HepG2 (cell line): ENCODE data around the gene MCOLN1. TPM values are rescaled to one million over a fixed set of nuclear protein-coding genes. Genes with fewer than 3 reads are reported as not detected.

Source experiments
- BRD4 ChIP-seq: sonication (generic); formaldehyde crosslinking; IDR thresholded peaks from 2 replicates; pipeline ENCODE4 v1.4.0; 2020; ENCODE audit warnings: missing genetic modification reagents
- EEA1 ChIP-seq: sonication (generic); formaldehyde crosslinking; IDR thresholded peaks from 2 replicates; pipeline ENCODE4 v1.5.1; 2020; ENCODE audit warnings: mild to moderate bottlenecking, missing genetic modification reagents, borderline replicate concordance
- GABPA ChIP-seq, 2 experiments: IDR thresholded peaks; 2 replicates each; pipeline ENCODE4 v1.6.1; 2011 to 2016; ENCODE audit warnings: low read depth in 2 of 2, low read length in 1 of 2, missing biosample characterization in 1 of 2, missing genetic modification characterization in 1 of 2
- IKZF4 ChIP-seq: sonication (generic); formaldehyde crosslinking; IDR thresholded peaks from 2 replicates; pipeline ENCODE4 v1.5.1; 2020; ENCODE audit warnings: borderline replicate concordance, mild to moderate bottlenecking, low read depth, missing genetic modification reagents; ENCODE audit errors: not compliant biosample characterization
- JUNB ChIP-seq: sonication (generic); formaldehyde crosslinking; IDR thresholded peaks from 2 replicates; pipeline ENCODE4 v1.8.0; 2022; ENCODE audit warnings: missing genetic modification reagents, mild to moderate bottlenecking, borderline replicate concordance
- PPARG ChIP-seq: conservative IDR thresholded peaks from 2 replicates; pipeline ENCODE4 v1.6.1; 2016; ENCODE audit warnings: missing biosample characterization, missing genetic modification reagents
- ZNF329 ChIP-seq: sonication (generic); formaldehyde crosslinking; IDR thresholded peaks from 2 replicates; pipeline ENCODE4 v1.9.0; 2021; ENCODE audit warnings: low read depth, mild to moderate bottlenecking, missing genetic modification reagents
- ZNF674 ChIP-seq: sonication (generic); formaldehyde crosslinking; IDR thresholded peaks from 2 replicates; pipeline ENCODE4 v1.5.0; 2020; ENCODE audit warnings: low read depth, mild to moderate bottlenecking, missing genetic modification reagents
- polyA plus RNA-seq, 8 experiments: library from polyadenylated mRNA; depleted of rRNA in 3 of 8; stranded (reverse) in 7 of 8; unstranded in 1 of 8; fragments of >200 nt; fragmentation: Illumina TruSeq in 4 of 8; extraction: Trizol in 4 of 8; gene quantifications; 2 replicates each; pipeline versions ENCODE4 v1.2.1 to v1.2.3, GENCODE V29; 2011 to 2016; ENCODE audit warnings: low read depth in 4 of 8, missing spikeins in 1 of 8, mixed read lengths in 1 of 8; ENCODE audit not compliant: insufficient read depth in 1 of 8
- total RNA-seq, 5 experiments: library from RNA; depleted of rRNA; stranded (reverse); fragments of >200 nt; fragmentation: Illumina TruSeq; extraction: Trizol; gene quantifications; 2 replicates each; pipeline ENCODE4 v1.2.3, GENCODE V29; 2016; ENCODE audit warnings: low read depth in 1 of 5
- TF ChIP-seq, protein P1 (sequence below): sonication (generic); formaldehyde crosslinking; IDR thresholded peaks from 2 replicates; pipeline ENCODE4 v1.4.0; 2020; ENCODE audit warnings: missing genetic modification reagents
- TF ChIP-seq, protein P2 (sequence below): sonication (generic); formaldehyde crosslinking; IDR thresholded peaks from 2 replicates; pipeline ENCODE4 v1.5.0; 2020; ENCODE audit warnings: mild to moderate bottlenecking, missing genetic modification reagents
- TF ChIP-seq, protein P3 (sequence below): sonication (generic); formaldehyde crosslinking; IDR thresholded peaks from 2 replicates; pipeline ENCODE4 v1.5.0; 2020; ENCODE audit warnings: mild to moderate bottlenecking, missing genetic modification reagents, borderline replicate concordance
- TF ChIP-seq, protein P4 (sequence below), 2 experiments: IDR thresholded peaks; 2 replicates each; pipeline ENCODE4 v1.6.1; 2011 to 2012; ENCODE audit warnings: low read length in 2 of 2, borderline replicate concordance in 1 of 2, low read depth in 1 of 2, mild to moderate bottlenecking in 1 of 2, moderate library complexity in 1 of 2

MCOLN1 gene
- total and polyA plus RNA-seq, 2 of the 13 experiments (the other 11 are each of a cell fraction or from before 2014, with no cell fraction given) = 3.4 to 15.7 TPM

DNA sequence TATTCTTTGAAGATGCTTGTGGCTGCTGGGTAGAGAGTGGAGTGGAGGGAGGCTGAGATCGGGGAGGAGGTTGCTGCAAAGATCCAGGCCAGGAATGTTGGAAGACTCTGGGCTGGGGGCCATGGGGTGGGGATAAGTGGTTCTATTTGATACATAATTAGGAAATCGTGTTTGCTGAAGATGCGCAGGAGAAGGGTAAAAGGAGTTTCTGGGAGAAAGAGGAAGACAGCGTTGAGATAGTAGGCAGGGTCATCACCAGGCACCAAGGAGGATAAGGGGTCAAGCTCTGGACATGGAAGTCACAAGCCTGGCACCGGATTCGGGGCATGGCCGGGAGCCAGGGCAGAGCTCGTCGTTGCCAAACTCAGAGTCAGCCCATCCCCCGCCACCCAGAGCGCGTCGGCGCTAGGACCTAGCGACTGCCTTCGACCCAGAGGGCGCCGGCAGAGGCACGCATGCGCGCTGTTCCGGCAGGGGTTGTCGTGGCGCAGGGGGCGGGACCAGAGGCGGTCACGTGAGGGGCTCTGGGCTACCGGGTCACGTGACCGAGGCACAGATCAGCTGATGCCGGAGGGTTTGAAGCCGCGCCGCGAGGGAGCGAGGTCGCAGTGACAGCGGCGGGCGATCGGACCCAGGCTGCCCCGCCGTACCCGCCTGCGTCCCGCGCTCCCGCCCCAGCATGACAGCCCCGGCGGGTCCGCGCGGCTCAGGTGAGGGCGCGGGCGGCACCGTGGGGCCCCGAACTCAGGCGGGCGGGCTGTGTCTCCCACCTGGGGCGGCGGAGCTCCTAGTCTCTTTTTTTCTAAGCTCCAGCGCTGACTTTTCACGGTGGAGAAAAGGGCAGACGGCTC is at the start of gene MCOLN1 (continued):
- TF ChIP-seq, protein P1, sequence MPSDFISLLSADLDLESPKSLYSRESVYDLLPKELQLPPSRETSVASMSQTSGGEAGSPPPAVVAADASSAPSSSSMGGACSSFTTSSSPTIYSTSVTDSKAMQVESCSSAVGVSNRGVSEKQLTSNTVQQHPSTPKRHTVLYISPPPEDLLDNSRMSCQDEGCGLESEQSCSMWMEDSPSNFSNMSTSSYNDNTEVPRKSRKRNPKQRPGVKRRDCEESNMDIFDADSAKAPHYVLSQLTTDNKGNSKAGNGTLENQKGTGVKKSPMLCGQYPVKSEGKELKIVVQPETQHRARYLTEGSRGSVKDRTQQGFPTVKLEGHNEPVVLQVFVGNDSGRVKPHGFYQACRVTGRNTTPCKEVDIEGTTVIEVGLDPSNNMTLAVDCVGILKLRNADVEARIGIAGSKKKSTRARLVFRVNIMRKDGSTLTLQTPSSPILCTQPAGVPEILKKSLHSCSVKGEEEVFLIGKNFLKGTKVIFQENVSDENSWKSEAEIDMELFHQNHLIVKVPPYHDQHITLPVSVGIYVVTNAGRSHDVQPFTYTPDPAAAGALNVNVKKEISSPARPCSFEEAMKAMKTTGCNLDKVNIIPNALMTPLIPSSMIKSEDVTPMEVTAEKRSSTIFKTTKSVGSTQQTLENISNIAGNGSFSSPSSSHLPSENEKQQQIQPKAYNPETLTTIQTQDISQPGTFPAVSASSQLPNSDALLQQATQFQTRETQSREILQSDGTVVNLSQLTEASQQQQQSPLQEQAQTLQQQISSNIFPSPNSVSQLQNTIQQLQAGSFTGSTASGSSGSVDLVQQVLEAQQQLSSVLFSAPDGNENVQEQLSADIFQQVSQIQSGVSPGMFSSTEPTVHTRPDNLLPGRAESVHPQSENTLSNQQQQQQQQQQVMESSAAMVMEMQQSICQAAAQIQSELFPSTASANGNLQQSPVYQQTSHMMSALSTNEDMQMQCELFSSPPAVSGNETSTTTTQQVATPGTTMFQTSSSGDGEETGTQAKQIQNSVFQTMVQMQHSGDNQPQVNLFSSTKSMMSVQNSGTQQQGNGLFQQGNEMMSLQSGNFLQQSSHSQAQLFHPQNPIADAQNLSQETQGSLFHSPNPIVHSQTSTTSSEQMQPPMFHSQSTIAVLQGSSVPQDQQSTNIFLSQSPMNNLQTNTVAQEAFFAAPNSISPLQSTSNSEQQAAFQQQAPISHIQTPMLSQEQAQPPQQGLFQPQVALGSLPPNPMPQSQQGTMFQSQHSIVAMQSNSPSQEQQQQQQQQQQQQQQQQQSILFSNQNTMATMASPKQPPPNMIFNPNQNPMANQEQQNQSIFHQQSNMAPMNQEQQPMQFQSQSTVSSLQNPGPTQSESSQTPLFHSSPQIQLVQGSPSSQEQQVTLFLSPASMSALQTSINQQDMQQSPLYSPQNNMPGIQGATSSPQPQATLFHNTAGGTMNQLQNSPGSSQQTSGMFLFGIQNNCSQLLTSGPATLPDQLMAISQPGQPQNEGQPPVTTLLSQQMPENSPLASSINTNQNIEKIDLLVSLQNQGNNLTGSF (CRISPR knock-in tag) = 0 out of 2 replicates have a peak, but pooled peaks have one; percentile 24
- TF ChIP-seq, protein P2, sequence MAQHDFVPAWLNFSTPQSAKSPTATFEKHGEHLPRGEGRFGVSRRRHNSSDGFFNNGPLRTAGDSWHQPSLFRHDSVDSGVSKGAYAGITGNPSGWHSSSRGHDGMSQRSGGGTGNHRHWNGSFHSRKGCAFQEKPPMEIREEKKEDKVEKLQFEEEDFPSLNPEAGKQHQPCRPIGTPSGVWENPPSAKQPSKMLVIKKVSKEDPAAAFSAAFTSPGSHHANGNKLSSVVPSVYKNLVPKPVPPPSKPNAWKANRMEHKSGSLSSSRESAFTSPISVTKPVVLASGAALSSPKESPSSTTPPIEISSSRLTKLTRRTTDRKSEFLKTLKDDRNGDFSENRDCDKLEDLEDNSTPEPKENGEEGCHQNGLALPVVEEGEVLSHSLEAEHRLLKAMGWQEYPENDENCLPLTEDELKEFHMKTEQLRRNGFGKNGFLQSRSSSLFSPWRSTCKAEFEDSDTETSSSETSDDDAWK (CRISPR knock-in tag) = no peak
- TF ChIP-seq PPARG = peak; percentile 52; the same call in 1 of the 2 replicates
- peak; percentile 55; the same call in 1 of the 2 replicates for TF ChIP-seq ZNF329 (CRISPR knock-in tag)
- peak; percentile 86 for TF ChIP-seq BRD4 (CRISPR knock-in tag)
- TF ChIP-seq, protein P3, sequence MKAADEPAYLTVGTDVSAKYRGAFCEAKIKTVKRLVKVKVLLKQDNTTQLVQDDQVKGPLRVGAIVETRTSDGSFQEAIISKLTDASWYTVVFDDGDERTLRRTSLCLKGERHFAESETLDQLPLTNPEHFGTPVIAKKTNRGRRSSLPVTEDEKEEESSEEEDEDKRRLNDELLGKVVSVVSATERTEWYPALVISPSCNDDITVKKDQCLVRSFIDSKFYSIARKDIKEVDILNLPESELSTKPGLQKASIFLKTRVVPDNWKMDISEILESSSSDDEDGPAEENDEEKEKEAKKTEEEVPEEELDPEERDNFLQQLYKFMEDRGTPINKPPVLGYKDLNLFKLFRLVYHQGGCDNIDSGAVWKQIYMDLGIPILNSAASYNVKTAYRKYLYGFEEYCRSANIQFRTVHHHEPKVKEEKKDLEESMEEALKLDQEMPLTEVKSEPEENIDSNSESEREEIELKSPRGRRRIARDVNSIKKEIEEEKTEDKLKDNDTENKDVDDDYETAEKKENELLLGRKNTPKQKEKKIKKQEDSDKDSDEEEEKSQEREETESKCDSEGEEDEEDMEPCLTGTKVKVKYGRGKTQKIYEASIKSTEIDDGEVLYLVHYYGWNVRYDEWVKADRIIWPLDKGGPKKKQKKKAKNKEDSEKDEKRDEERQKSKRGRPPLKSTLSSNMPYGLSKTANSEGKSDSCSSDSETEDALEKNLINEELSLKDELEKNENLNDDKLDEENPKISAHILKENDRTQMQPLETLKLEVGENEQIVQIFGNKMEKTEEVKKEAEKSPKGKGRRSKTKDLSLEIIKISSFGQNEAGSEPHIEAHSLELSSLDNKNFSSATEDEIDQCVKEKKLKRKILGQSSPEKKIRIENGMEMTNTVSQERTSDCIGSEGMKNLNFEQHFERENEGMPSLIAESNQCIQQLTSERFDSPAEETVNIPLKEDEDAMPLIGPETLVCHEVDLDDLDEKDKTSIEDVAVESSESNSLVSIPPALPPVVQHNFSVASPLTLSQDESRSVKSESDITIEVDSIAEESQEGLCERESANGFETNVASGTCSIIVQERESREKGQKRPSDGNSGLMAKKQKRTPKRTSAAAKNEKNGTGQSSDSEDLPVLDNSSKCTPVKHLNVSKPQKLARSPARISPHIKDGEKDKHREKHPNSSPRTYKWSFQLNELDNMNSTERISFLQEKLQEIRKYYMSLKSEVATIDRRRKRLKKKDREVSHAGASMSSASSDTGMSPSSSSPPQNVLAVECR (CRISPR knock-in tag) = peak; percentile 100
- TF ChIP-seq EEA1 (CRISPR knock-in tag) = no peak; the same call in 1 of the 2 replicates
- no peak for TF ChIP-seq JUNB (CRISPR knock-in tag)
- peak; percentile 33 for TF ChIP-seq IKZF4
- no peak for TF ChIP-seq ZNF674 (CRISPR knock-in tag)
- no peak for TF ChIP-seq GABPA (IDR thresholded peaks at IDR 0.05; ENCODE audit: low read depth, low read length)
- peak; percentile 51 for TF ChIP-seq GABPA (CRISPR knock-in tag; IDR thresholded peaks at IDR 0.05; ENCODE audit: low read depth)
- TF ChIP-seq, protein P4, sequence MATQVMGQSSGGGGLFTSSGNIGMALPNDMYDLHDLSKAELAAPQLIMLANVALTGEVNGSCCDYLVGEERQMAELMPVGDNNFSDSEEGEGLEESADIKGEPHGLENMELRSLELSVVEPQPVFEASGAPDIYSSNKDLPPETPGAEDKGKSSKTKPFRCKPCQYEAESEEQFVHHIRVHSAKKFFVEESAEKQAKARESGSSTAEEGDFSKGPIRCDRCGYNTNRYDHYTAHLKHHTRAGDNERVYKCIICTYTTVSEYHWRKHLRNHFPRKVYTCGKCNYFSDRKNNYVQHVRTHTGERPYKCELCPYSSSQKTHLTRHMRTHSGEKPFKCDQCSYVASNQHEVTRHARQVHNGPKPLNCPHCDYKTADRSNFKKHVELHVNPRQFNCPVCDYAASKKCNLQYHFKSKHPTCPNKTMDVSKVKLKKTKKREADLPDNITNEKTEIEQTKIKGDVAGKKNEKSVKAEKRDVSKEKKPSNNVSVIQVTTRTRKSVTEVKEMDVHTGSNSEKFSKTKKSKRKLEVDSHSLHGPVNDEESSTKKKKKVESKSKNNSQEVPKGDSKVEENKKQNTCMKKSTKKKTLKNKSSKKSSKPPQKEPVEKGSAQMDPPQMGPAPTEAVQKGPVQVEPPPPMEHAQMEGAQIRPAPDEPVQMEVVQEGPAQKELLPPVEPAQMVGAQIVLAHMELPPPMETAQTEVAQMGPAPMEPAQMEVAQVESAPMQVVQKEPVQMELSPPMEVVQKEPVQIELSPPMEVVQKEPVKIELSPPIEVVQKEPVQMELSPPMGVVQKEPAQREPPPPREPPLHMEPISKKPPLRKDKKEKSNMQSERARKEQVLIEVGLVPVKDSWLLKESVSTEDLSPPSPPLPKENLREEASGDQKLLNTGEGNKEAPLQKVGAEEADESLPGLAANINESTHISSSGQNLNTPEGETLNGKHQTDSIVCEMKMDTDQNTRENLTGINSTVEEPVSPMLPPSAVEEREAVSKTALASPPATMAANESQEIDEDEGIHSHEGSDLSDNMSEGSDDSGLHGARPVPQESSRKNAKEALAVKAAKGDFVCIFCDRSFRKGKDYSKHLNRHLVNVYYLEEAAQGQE (IDR thresholded peaks at IDR 0.05; ENCODE audit: borderline replicate concordance in 1 of 2, low read depth in 1 of 2, low read length in 2 of 2) = no peak
